C4-2B (cell line): ENCODE data around the gene ABHD14A.

ENCODE experiments used
- CTCF ChIP-seq: fragments of 450-650 bp; conservative IDR thresholded peaks from 2 replicates; pipeline ENCODE4 v1.5.1; 2017; ENCODE audit warnings: mild to moderate bottlenecking
- ZFX ChIP-seq: fragments of 450-650 bp; IDR thresholded peaks from 2 replicates; pipeline ENCODE4 v1.6.1; 2017

GRCh38 chr3:51937611-51938450, 37.0 kb upstream of the ABHD14A start:
- TF ChIP-seq CTCF (no peak), ZFX (no peak)
